Measurements from ENCODE around the gene TMPRSS4.

- TF ChIP-seq POLR2A (IDR thresholded peaks at IDR 0.05) (no peak), CTCF (IDR thresholded peaks at IDR 0.05) (no peak)
Measured at GRCh38 chr11:118048472-118049370, 28.2 kb upstream of the TMPRSS4 start.

All from body of pancreas (tissue), 4 donors.